IMR-90 (cell line): Measurements from ENCODE around the gene RFX3. TPM values are rescaled to one million over a fixed set of nuclear protein-coding genes. Genes with fewer than 3 reads are reported as not detected.

Source experiments
- ATAC-seq: fragments of 200-7000 bp; cut with Tn5 transposase; 2 replicates; pipeline ENCODE4 v1.9.1; 2020; ENCODE audit warnings: low read depth, mild to moderate bottlenecking, moderate library complexity
- BruUV-seq: library from RNA; stranded (reverse); fragments of 400-500 nt; replicated peaks from 2 replicates; lab custom pipeline; 2021; lab: Mats Ljungman, UMichigan
- CTCF ChIA-PET: fragments of 300-600 bp; formaldehyde crosslinking; extraction: SDS; loops from one replicate; lab custom pipeline; 2021; ENCODE audit warnings: antibody characterized with exemption; lab: Yijun Ruan, JAX
- POLR2A ChIA-PET: fragments of 300-600 bp; sonication (Branson Sonifier 250); formaldehyde crosslinking; loops from one replicate; lab custom pipeline; 2022; ENCODE audit warnings: antibody characterized with exemption; ENCODE audit not compliant: unreplicated experiment; lab: Charles Lee
- DNase-seq: peaks from one replicate; pipeline ENCODE4 v3.0.0; 2013
- H2AFZ ChIP-seq: replicated peaks from 2 replicates; pipeline ENCODE3; 2013; ENCODE audit warnings: low read length, mild to moderate bottlenecking; ENCODE audit not compliant: poor library complexity
- H2AK5ac ChIP-seq: 2 replicates; pipeline ENCODE4 v1.6.1; 2013; ENCODE audit warnings: low read depth, low read length, inconsistent platforms
- H2AK9ac ChIP-seq: replicated peaks from 2 replicates; pipeline ENCODE3; 2013; ENCODE audit warnings: mild to moderate bottlenecking, low read depth, low read length, moderate library complexity; ENCODE audit not compliant: poor library complexity
- H2BK120ac ChIP-seq: 2 replicates; pipeline ENCODE4 v1.6.1; 2013; ENCODE audit warnings: low read depth, low read length, inconsistent platforms
- H2BK15ac ChIP-seq: 3 replicates; pipeline ENCODE4 v1.6.1; 2013; ENCODE audit warnings: low read depth, low read length, inconsistent platforms
- H2BK20ac ChIP-seq: 2 replicates; pipeline ENCODE4 v1.6.1; 2013; ENCODE audit warnings: low read depth, mild to moderate bottlenecking, inconsistent platforms, low read length, moderate library complexity
- H2BK5ac ChIP-seq: 2 replicates; pipeline ENCODE4 v1.6.1; 2013; ENCODE audit warnings: mild to moderate bottlenecking, low read depth, low read length, inconsistent platforms; ENCODE audit not compliant: poor library complexity, severe bottlenecking
- H3K14ac ChIP-seq: replicated peaks from 2 replicates; pipeline ENCODE4 v1.6.1; 2013; ENCODE audit warnings: low read depth, low read length, inconsistent platforms
- H3K18ac ChIP-seq: 2 replicates; pipeline ENCODE4 v1.6.1; 2013; ENCODE audit warnings: low read depth, low read length, control low read depth
- H3K23ac ChIP-seq: 2 replicates; pipeline ENCODE4 v1.6.1; 2013; ENCODE audit warnings: low read depth, low read length, inconsistent platforms
- H3K27ac ChIP-seq: 2 replicates; pipeline ENCODE4 v1.5.1; 2013; ENCODE audit warnings: mild to moderate bottlenecking, control low read depth, low read length; ENCODE audit not compliant: insufficient read depth
- H3K27me3 ChIP-seq: 2 replicates; pipeline ENCODE4 v1.6.1; 2013; ENCODE audit warnings: low read length; ENCODE audit not compliant: control insufficient read depth, insufficient read depth
- H3K36me3 ChIP-seq: 2 replicates; pipeline ENCODE4 v1.6.1; 2013; ENCODE audit warnings: low read length, mixed read lengths; ENCODE audit not compliant: control insufficient read depth, insufficient read depth
- H3K4ac ChIP-seq: 2 replicates; pipeline ENCODE4 v1.6.1; 2013; ENCODE audit warnings: low read depth, low read length, inconsistent platforms
- H3K4me1 ChIP-seq: 2 replicates; pipeline ENCODE4 v1.6.1; 2013; ENCODE audit warnings: low read length, mixed read lengths; ENCODE audit not compliant: control insufficient read depth, insufficient read depth
- H3K4me2 ChIP-seq: 2 replicates; pipeline ENCODE4 v1.6.1; 2013; ENCODE audit warnings: low read depth, mild to moderate bottlenecking, control low read depth, low read length, moderate library complexity
- H3K4me3 ChIP-seq: 2 replicates; pipeline ENCODE4 v1.5.1; 2013; ENCODE audit warnings: low read depth, mild to moderate bottlenecking, control low read depth, low read length, moderate library complexity; ENCODE audit not compliant: insufficient read depth
- H3K56ac ChIP-seq: 2 replicates; pipeline ENCODE4 v1.6.1; 2013; ENCODE audit warnings: low read length, inconsistent platforms; ENCODE audit not compliant: insufficient read depth; ENCODE audit errors: extremely low read depth
- H3K79me1 ChIP-seq, 2 experiments: 2 replicates each; pipeline ENCODE4 v1.6.1; 2013; ENCODE audit warnings: low read length in 2 of 2, inconsistent platforms in 1 of 2, low read depth in 1 of 2
- H3K9ac ChIP-seq: 2 replicates; pipeline ENCODE4 v1.6.1; 2013; ENCODE audit warnings: low read depth, low read length, control low read depth
- H3K9me1 ChIP-seq: 2 replicates; pipeline ENCODE4 v1.6.1; 2013; ENCODE audit warnings: low read length, inconsistent platforms; ENCODE audit not compliant: insufficient read depth
- H3K9me3 ChIP-seq: 2 replicates; pipeline ENCODE4 v1.6.1; 2013; ENCODE audit warnings: low read length; ENCODE audit not compliant: control insufficient read depth, insufficient read depth
- H4K20me1 ChIP-seq: 2 replicates; pipeline ENCODE4 v1.6.1; 2013; ENCODE audit warnings: low read length, inconsistent platforms; ENCODE audit not compliant: insufficient read depth
- H4K5ac ChIP-seq: 2 replicates; pipeline ENCODE4 v1.6.1; 2013; ENCODE audit warnings: mild to moderate bottlenecking, low read depth, low read length, control low read depth
- H4K8ac ChIP-seq, 2 experiments: 2 replicates each; pipeline ENCODE4 v1.6.1; 2013; ENCODE audit warnings: low read depth in 2 of 2, low read length in 2 of 2, control low read depth in 1 of 2, inconsistent platforms in 1 of 2
- H4K91ac ChIP-seq: 2 replicates; pipeline ENCODE4 v1.6.1; 2013; ENCODE audit warnings: low read depth, low read length, inconsistent platforms; ENCODE audit not compliant: insufficient read depth
- MAFK ChIP-seq: IDR thresholded peaks from 2 replicates; pipeline ENCODE4 v1.6.1; 2012; ENCODE audit warnings: low read depth, low read length, improper control_type of control experiment
- RAD21 ChIP-seq: IDR thresholded peaks from 2 replicates; pipeline ENCODE4 v1.6.1; 2012; ENCODE audit warnings: low read length, improper control_type of control experiment
- WGBS, 2 experiments: methylation state at CpG; one replicate each; pipeline versions ENCODE4 v1.1.5 to v1.1.7; 2013; ENCODE audit warnings: missing lambda C conversion rate in 2 of 2; ENCODE audit not compliant: insufficient read length in 1 of 2; ENCODE audit errors: extremely low coverage in 2 of 2; 5-methylcytosine and 5-hydroxymethylcytosine counted together
- dilution Hi-C: fragments of 300-500 bp; cut with HindIII; formaldehyde crosslinking; loops from one replicate; pipeline ENCODE4 v1.14.3; 2018; ENCODE audit warnings: low sequenced_read_pairs; ENCODE audit not compliant: unreplicated experiment
- in situ Hi-C: fragments of 300-500 bp; cut with MboI; formaldehyde crosslinking; loops from 3 replicates; pipeline ENCODE4 v1.14.3; 2019; ENCODE audit warnings: low sequenced_read_pairs, inconsistent platforms, mixed read lengths
- intact Hi-C: fragments of 100-400 bp; cut with micrococcal nuclease; formaldehyde crosslinking; loops from 2 replicates; pipeline ENCODE4 v1.10.0; 2022
- polyA plus RNA-seq, 3 experiments: library from polyadenylated mRNA; depleted of rRNA; stranded (reverse); fragments of >200 nt; gene quantifications; 2 replicates each; pipeline ENCODE4 v1.2.3, GENCODE V29; 2012; ENCODE audit warnings: low replicate concordance in 1 of 3
- total RNA-seq: library from RNA; depleted of rRNA; stranded (reverse); fragments of >200 nt; gene quantifications from 2 replicates; pipeline ENCODE4 v1.2.3, GENCODE V29; 2012

Gene RFX3
- total and polyA plus RNA-seq, 2 of the 4 experiments (the other 2 are of a cell fraction), result 1.7 to 2.7 TPM

- Histone ChIP-seq H3K18ac (no peak overlapping the region), H3K14ac (no peak overlapping the region; the same call in 1 of the 2 replicates), H2AK5ac (no peak overlapping the region), H3K9ac (no peak overlapping the region), H4K8ac (no peak overlapping the region), H3K4me2 (no peak overlapping the region), H2BK120ac (no peak overlapping the region), H3K36me3 (peaks cover 2% of the 10 kb centered on the region; the same call in 1 of the 2 replicates), H2BK5ac (no peak overlapping the region), H4K20me1 (no peaks in the 10 kb centered on the region), H3K23ac (no peak overlapping the region), H3K4me3 (no peak overlapping the region), H3K56ac (no peak overlapping the region), H4K91ac (no peak overlapping the region), H2AK9ac (no peak overlapping the region), H3K79me1 (no peaks in the 10 kb centered on the region), H2BK15ac (no peak overlapping the region), H3K4ac (no peak overlapping the region), H2BK20ac (no peak overlapping the region), H4K5ac (no peak overlapping the region), H3K9me3 (no peaks in the 10 kb centered on the region), H3K4me1 (no peaks in the 10 kb centered on the region), H3K27ac (no peak overlapping the region), H2AFZ (no peak overlapping the region), H3K9me1 (no peaks in the 10 kb centered on the region), H3K27me3 (no peaks in the 10 kb centered on the region)
- intact Hi-C loops (no loop called here), dilution Hi-C loops (no loop called here), in situ Hi-C loops (no loop called here)
- DNase-seq (no peak), ATAC-seq (no peak)
- BruUV-seq, result no TSS peak
- ChIA-PET POLR2A (no interaction called here), CTCF (no interaction called here)
- TF ChIP-seq MAFK (no peak), RAD21 (no peak)
- WGBS, 2 experiments, result 100% methylated on average over 1 of the region's 2 CpGs; no CpG with 5 or more reads in 1 of the 2 experiments
Observed at GRCh38 chr9:3391414-3391813, 134.4 kb downstream of the RFX3 start.
